Calu3 (cell line): ENCODE results near the gene DOHH. TPM values are rescaled to one million over a fixed set of nuclear protein-coding genes. Genes with fewer than 3 reads are reported as not detected.
A peak's percentile ranks its signal among the peaks of the same experiment; 100 is the strongest.
"Not testable (repeated sequence)": the region's sequence is repeated elsewhere in the genome, so short reads cannot be mapped to it uniquely, and the experiment has no call there.

Experiments used
- BruUV-seq: library from RNA; stranded (reverse); fragments of 400-500 nt; replicated peaks from 2 replicates; lab custom pipeline; 2021; lab: Mats Ljungman, UMichigan
- CTCF ChIA-PET: fragments of 300-600 bp; sonication (Branson Sonifier 250); formaldehyde crosslinking; loops from one replicate; lab custom pipeline; 2022; ENCODE audit warnings: antibody characterized with exemption; lab: Charles Lee
- DNase-seq: peaks from one replicate; pipeline ENCODE4 v3.0.0; 2022
- H3K27ac Mint-ChIP-seq: one replicate; pipeline ENCODE4 v1.8.0; 2022; ENCODE audit warnings: mixed read lengths; ENCODE audit not compliant: unreplicated experiment
- H3K27me3 Mint-ChIP-seq: one replicate; pipeline ENCODE4 v1.8.0; 2022; ENCODE audit warnings: mixed read lengths; ENCODE audit not compliant: unreplicated experiment
- H3K36me3 Mint-ChIP-seq: one replicate; pipeline ENCODE4 v1.8.0; 2022; ENCODE audit warnings: mild to moderate bottlenecking, moderate library complexity, mixed read lengths; ENCODE audit not compliant: insufficient read depth, unreplicated experiment
- H3K4me1 Mint-ChIP-seq: one replicate; pipeline ENCODE4 v1.8.0; 2022; ENCODE audit warnings: mild to moderate bottlenecking, low read depth, mixed read lengths; ENCODE audit not compliant: unreplicated experiment
- H3K4me3 Mint-ChIP-seq: one replicate; pipeline ENCODE4 v1.8.0; 2022; ENCODE audit warnings: mild to moderate bottlenecking, low read depth, moderate library complexity, mixed read lengths; ENCODE audit not compliant: unreplicated experiment
- H3K9me3 Mint-ChIP-seq: one replicate; pipeline ENCODE4 v1.8.0; 2022; ENCODE audit warnings: low read depth, mixed read lengths; ENCODE audit not compliant: unreplicated experiment
- CTCF ChIP-seq: fragments of 200-600 bp; IDR thresholded peaks from one replicate; pipeline ENCODE4 v1.8.0; 2022; ENCODE audit warnings: antibody characterized with exemption; ENCODE audit not compliant: unreplicated experiment
- intact Hi-C: fragments of 100-400 bp; cut with micrococcal nuclease; formaldehyde crosslinking; loops from one replicate; pipeline ENCODE4 v1.10.0; 2022; ENCODE audit not compliant: unreplicated experiment
- total RNA-seq: library from RNA; stranded (reverse); gene quantifications from 2 replicates; pipeline ENCODE4 v1.2.3, GENCODE V29; 2022

The DOHH gene
- total RNA-seq, 1 experiment from 2014 or later, result 11.6 TPM

GRCh38 chr19:3508771-3509535, 8.5 kb upstream of the DOHH start:
- H3K36me3 Mint-ChIP-seq, result peaks cover 34% of the 10 kb centered on the region
- H3K27me3 Mint-ChIP-seq, result no peaks in the 10 kb centered on the region
- DNase-seq, result no peak
- peak overlapping the region; percentile 9 for H3K4me3 Mint-ChIP-seq
- TF ChIP-seq CTCF, result no peak
- no TSS peak for BruUV-seq
- CTCF ChIA-PET, result interaction anchor here (0.7 kb wide), 1 partner anchor 28 kb away, joined by 3 read pairs; no protein-coding TSS in a partner anchor
- H3K9me3 Mint-ChIP-seq, result no peaks in the 10 kb centered on the region
- H3K4me1 Mint-ChIP-seq, result peaks cover 8% of the 10 kb centered on the region
- H3K27ac Mint-ChIP-seq, result no peak overlapping the region
- intact Hi-C loops, result no loop called here

- H3K27ac Mint-ChIP-seq, DNase-seq, H3K4me1 Mint-ChIP-seq, BruUV-seq, H3K4me3 Mint-ChIP-seq, intact Hi-C loops, H3K9me3 Mint-ChIP-seq, H3K27me3 Mint-ChIP-seq, CTCF ChIA-PET: not testable (repeated sequence)
- H3K36me3 Mint-ChIP-seq, result peaks cover 34% of the 10 kb centered on the region
Observed at GRCh38 chr19:3508121-3508661, 7.7 kb upstream of the DOHH start.

- Mint-ChIP-seq H3K36me3 (peaks cover 34% of the 10 kb centered on the region), H3K4me3 (peak overlapping the region; percentile 92), H3K27ac (peak overlapping the region; percentile 69), H3K9me3 (no peaks in the 10 kb centered on the region), H3K27me3 (no peaks in the 10 kb centered on the region), H3K4me1 (peaks cover 8% of the 10 kb centered on the region)
- CTCF ChIA-PET, result interaction anchor here (0.6 kb wide), 1 partner anchor 1066 kb away, joined by 5 read pairs; no protein-coding TSS in a partner anchor
- TSS peak; percentile 50 for BruUV-seq
- no peak for DNase-seq
- intact Hi-C loops, result no loop called here
- TF ChIP-seq CTCF, result no peak
Observed at GRCh38 chr19:3507371-3508120, 7.1 kb upstream of the DOHH start.

GRCh38 chr19:3506384-3507340, 6.2 kb upstream of the DOHH start:
- peaks cover 28% of the 10 kb centered on the region for H3K36me3 Mint-ChIP-seq
- peak overlapping the region; percentile 69 for H3K27ac Mint-ChIP-seq
- CTCF ChIA-PET, result interaction anchor here (0.6 kb wide), 1 partner anchor 1065 kb away, joined by 5 read pairs; no protein-coding TSS in a partner anchor
- H3K9me3 Mint-ChIP-seq, result no peaks in the 10 kb centered on the region
- H3K4me1 Mint-ChIP-seq, result peaks cover 8% of the 10 kb centered on the region
- no peak for DNase-seq
- H3K4me3 Mint-ChIP-seq, result peak overlapping the region; percentile 92
- no TSS peak for BruUV-seq
- no peaks in the 10 kb centered on the region for H3K27me3 Mint-ChIP-seq
- intact Hi-C loops, result no loop called here
- TF ChIP-seq CTCF, result no peak
